ENCODE data around the gene TPH1. TPM values are rescaled to one million over a fixed set of nuclear protein-coding genes. Genes with fewer than 3 reads are reported as not detected.

Gene TPH1
- total RNA-seq (1 to 10 TPM; 1.0 to 1.3 TPM), polyA plus RNA-seq (not detected)

GRCh38 chr11:18046116-18046777, at the start of gene TPH1:
Gene TPH1, minus strand, starts transcription at chr11:18046269. Its CDS starts 5,507 bp downstream, at chr11:18040762.
- Mint-ChIP-seq H3K4me3 (no peak within 1 kb of the TSS), H3K27ac (peak within 1 kb of the TSS in 1 of 7 donors; percentile 60), H3K27me3 (peaks cover 16 to 30% of the 10 kb centered on the region in 2 donors), H3K4me1 (peaks cover 0 to 2% (median 0%) of the 10 kb centered on the region in 4 donors), H3K9me3 (peaks cover 0 to 12% (median 6%) of the 10 kb centered on the region in 8 donors), H3K36me3 (peaks cover 0 to 4% of the 10 kb centered on the region in 2 donors)
- intact Hi-C loops (cut with micrococcal nuclease), result no loop called here
- ChIA-PET POLR2A (ENCODE audit: partially characterized antibody) (no interaction called here), CTCF (ENCODE audit: partially characterized antibody) (no interaction called here)
- Histone ChIP-seq H3K27ac (ENCODE audit: low read depth, low read length) (no peak within 1 kb of the TSS), H3K27me3 (ENCODE audit: insufficient read depth, low read length) (no peaks in the 10 kb centered on the region), H3K4me1 (ENCODE audit: insufficient read depth, low read length) (no peaks in the 10 kb centered on the region), H3K36me3 (ENCODE audit: insufficient read depth, low read length) (no peaks in the 10 kb centered on the region), H3K9me3 (ENCODE audit: control insufficient read depth in 1 of 2, low read length in 2 of 2) (no peaks in the 10 kb centered on the region), H3K4me3 (ENCODE audit: low read length in 2 of 2) (no peak within 1 kb of the TSS)
- DNase-seq, result no peak

- H3K27me3 Mint-ChIP-seq, result no peaks in the 10 kb centered on the region
- H3K4me1 Mint-ChIP-seq, result peaks cover 0 to 5% (median 2%) of the 10 kb centered on the region in 4 donors
- intact Hi-C loops (cut with micrococcal nuclease), result no loop called here
- H3K9me3 Mint-ChIP-seq, result no peaks in the 10 kb centered on the region
- Histone ChIP-seq H3K9me3 (ENCODE audit: control insufficient read depth in 1 of 2, low read length in 2 of 2) (no peaks in the 10 kb centered on the region), H3K36me3 (ENCODE audit: insufficient read depth, low read length) (peaks cover 30% of the 10 kb centered on the region), H3K27me3 (ENCODE audit: insufficient read depth, low read length) (no peaks in the 10 kb centered on the region), H3K4me1 (ENCODE audit: insufficient read depth, low read length) (no peaks in the 10 kb centered on the region), H3K27ac (ENCODE audit: low read depth, low read length) (no peak overlapping the region), H3K4me3 (ENCODE audit: low read length in 2 of 2) (no peak overlapping the region)
- peaks cover 54 to 71% of the 10 kb centered on the region in 2 donors for H3K36me3 Mint-ChIP-seq
- POLR2A ChIA-PET (ENCODE audit: partially characterized antibody), result interaction anchor here (0.6 kb wide), 1 partner anchor 12 kb away, joined by 3 read pairs; the partner anchor contains the start of gene SAAL1
- no peak for DNase-seq
- H3K4me3 Mint-ChIP-seq, result no peak overlapping the region
- CTCF ChIA-PET (ENCODE audit: partially characterized antibody), result interaction anchor here (0.8 to 3.8 kb wide), 5 partner anchors 12 to 103 kb away, joined by 3 to 23 read pairs (median 4); partner anchors contain the start of gene SAAL1
- no peak overlapping the region for H3K27ac Mint-ChIP-seq
These were observed 47.9 kb upstream of the TPH1 start for GRCh38 chr11:18093959-18094358.

- Mint-ChIP-seq H3K4me3 (no peak overlapping the region), H3K27me3 (no peaks in the 10 kb centered on the region), H3K36me3 (peaks cover 67 to 82% of the 10 kb centered on the region in 2 donors), H3K27ac (no peak overlapping the region), H3K9me3 (no peaks in the 10 kb centered on the region), H3K4me1 (peaks cover 0 to 5% (median under 1%) of the 10 kb centered on the region in 4 donors)
- H3K4me3 ChIP-seq (ENCODE audit: low read length in 2 of 2), result no peak overlapping the region
- H3K27me3 ChIP-seq (ENCODE audit: insufficient read depth, low read length), result no peaks in the 10 kb centered on the region
- no peaks in the 10 kb centered on the region for H3K9me3 ChIP-seq (ENCODE audit: control insufficient read depth in 1 of 2, low read length in 2 of 2)
- POLR2A ChIA-PET (ENCODE audit: partially characterized antibody), result no interaction called here
- peaks cover 48% of the 10 kb centered on the region for H3K36me3 ChIP-seq (ENCODE audit: insufficient read depth, low read length)
- H3K4me1 ChIP-seq (ENCODE audit: insufficient read depth, low read length), result no peaks in the 10 kb centered on the region
- H3K27ac ChIP-seq (ENCODE audit: low read depth, low read length), result no peak overlapping the region
- CTCF ChIA-PET (ENCODE audit: partially characterized antibody), result interaction anchor here (2.1 kb wide), 1 partner anchor 14 kb away, joined by 9 read pairs; the partner anchor contains the start of gene SAAL1
- intact Hi-C loops (cut with micrococcal nuclease), result no loop called here
- DNase-seq, result no peak
These were observed 45.7 kb upstream of the TPH1 start for GRCh38 chr11:18091731-18092130.

DNA sequence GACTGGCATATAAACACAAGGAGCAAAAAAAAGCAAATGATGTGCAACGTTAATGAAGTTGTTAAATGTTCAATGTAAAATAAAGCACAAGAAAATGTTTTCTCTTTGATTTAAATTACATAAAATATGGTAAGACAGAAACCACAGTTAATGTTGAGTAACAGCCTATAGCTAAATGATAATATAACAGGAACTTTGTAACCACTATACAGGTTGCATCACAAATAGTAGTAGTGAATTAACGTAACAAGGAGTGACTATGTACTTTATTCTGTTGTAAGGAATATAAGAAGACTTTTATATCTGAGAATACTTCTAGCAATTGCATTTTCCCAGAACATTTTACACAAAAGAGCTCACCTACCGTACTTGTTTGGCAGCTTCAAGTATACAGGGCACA, 42.9 kb upstream of the TPH1 start:
- H3K27ac Mint-ChIP-seq, result no peak overlapping the region
- H3K36me3 ChIP-seq (ENCODE audit: insufficient read depth, low read length), result peaks cover 45% of the 10 kb centered on the region

GRCh38 chr11:18088366-18088765, 42.3 kb upstream of the TPH1 start:
- intact Hi-C loops (cut with micrococcal nuclease), result no loop called here
- Mint-ChIP-seq H3K27ac (peak overlapping the region in 1 of 7 donors; percentile 25), H3K27me3 (no peaks in the 10 kb centered on the region), H3K4me3 (no peak overlapping the region), H3K9me3 (no peaks in the 10 kb centered on the region), H3K4me1 (peaks cover 0 to 2% (median under 1%) of the 10 kb centered on the region in 4 donors), H3K36me3 (peaks cover 63 to 69% of the 10 kb centered on the region in 2 donors)
- Histone ChIP-seq H3K36me3 (ENCODE audit: insufficient read depth, low read length) (peaks cover 44% of the 10 kb centered on the region), H3K9me3 (ENCODE audit: control insufficient read depth in 1 of 2, low read length in 2 of 2) (no peaks in the 10 kb centered on the region), H3K4me3 (ENCODE audit: low read length in 2 of 2) (no peak overlapping the region), H3K27me3 (ENCODE audit: insufficient read depth, low read length) (no peaks in the 10 kb centered on the region), H3K4me1 (ENCODE audit: insufficient read depth, low read length) (no peaks in the 10 kb centered on the region), H3K27ac (ENCODE audit: low read depth, low read length) (no peak overlapping the region)
- CTCF ChIA-PET (ENCODE audit: partially characterized antibody), result interaction anchor here (0.8 to 1.4 kb wide), 3 partner anchors 15 to 97 kb away, joined by 3 to 7 read pairs (median 4); partner anchors contain the start of gene SAAL1
- POLR2A ChIA-PET (ENCODE audit: partially characterized antibody), result no interaction called here
- no peak for DNase-seq

More for the DNA sequence above, 42.9 kb upstream of the TPH1 start:
- no peak overlapping the region for H3K4me3 ChIP-seq (ENCODE audit: low read length in 2 of 2)
- no peak for DNase-seq
- CTCF ChIA-PET (ENCODE audit: partially characterized antibody), result interaction anchor here (0.8 to 1.6 kb wide), 6 partner anchors 9 to 98 kb away, joined by 3 to 7 read pairs (median 4); partner anchors contain the start of gene SAAL1
- POLR2A ChIA-PET (ENCODE audit: partially characterized antibody), result no interaction called here
- H3K27me3 ChIP-seq (ENCODE audit: insufficient read depth, low read length), result no peaks in the 10 kb centered on the region
- no peaks in the 10 kb centered on the region for H3K9me3 Mint-ChIP-seq
- intact Hi-C loops (cut with micrococcal nuclease), result no loop called here
- no peak overlapping the region for H3K27ac ChIP-seq (ENCODE audit: low read depth, low read length)
- no peaks in the 10 kb centered on the region for H3K9me3 ChIP-seq (ENCODE audit: control insufficient read depth in 1 of 2, low read length in 2 of 2)
- no peaks in the 10 kb centered on the region for H3K27me3 Mint-ChIP-seq
- no peak overlapping the region for H3K4me3 Mint-ChIP-seq
- peaks cover 64 to 75% of the 10 kb centered on the region in 2 donors for H3K36me3 Mint-ChIP-seq
- H3K4me1 Mint-ChIP-seq, result peaks cover 0 to 2% (median under 1%) of the 10 kb centered on the region in 4 donors
- H3K4me1 ChIP-seq (ENCODE audit: insufficient read depth, low read length), result no peaks in the 10 kb centered on the region

GRCh38 chr11:18081551-18081950, 35.5 kb upstream of the TPH1 start:
- H3K36me3 Mint-ChIP-seq, result peaks cover 36 to 42% of the 10 kb centered on the region in 2 donors
- ChIA-PET POLR2A (ENCODE audit: partially characterized antibody) (no interaction called here), CTCF (ENCODE audit: partially characterized antibody) (interaction anchor here (0.8 kb wide), 1 partner anchor 98 kb away, joined by 3 read pairs; no protein-coding TSS in a partner anchor)
- no peak overlapping the region for H3K4me3 ChIP-seq (ENCODE audit: low read length in 2 of 2)
- H3K36me3 ChIP-seq (ENCODE audit: insufficient read depth, low read length), result peaks cover 4% of the 10 kb centered on the region
- peak overlapping the region in 2 of 7 donors; percentile 8 to 85 for H3K27ac Mint-ChIP-seq
- no peak overlapping the region for H3K4me3 Mint-ChIP-seq
- intact Hi-C loops (cut with micrococcal nuclease), result no loop called here
- peaks cover 0 to 2% (median 0%) of the 10 kb centered on the region in 4 donors for H3K4me1 Mint-ChIP-seq
- H3K27me3 Mint-ChIP-seq, result no peaks in the 10 kb centered on the region
- no peaks in the 10 kb centered on the region for H3K9me3 Mint-ChIP-seq
- no peaks in the 10 kb centered on the region for H3K9me3 ChIP-seq (ENCODE audit: control insufficient read depth in 1 of 2, low read length in 2 of 2)
- no peak overlapping the region for H3K27ac ChIP-seq (ENCODE audit: low read depth, low read length)
- no peaks in the 10 kb centered on the region for H3K4me1 ChIP-seq (ENCODE audit: insufficient read depth, low read length)
- H3K27me3 ChIP-seq (ENCODE audit: insufficient read depth, low read length), result no peaks in the 10 kb centered on the region
- DNase-seq, result no peak

- Mint-ChIP-seq H3K9me3 (no peaks in the 10 kb centered on the region), H3K27me3 (no peaks in the 10 kb centered on the region), H3K36me3 (peaks cover 31 to 39% of the 10 kb centered on the region in 2 donors), H3K4me1 (peaks cover 0 to 2% (median 0%) of the 10 kb centered on the region in 4 donors), H3K4me3 (no peak overlapping the region), H3K27ac (no peak overlapping the region)
- Histone ChIP-seq H3K27me3 (ENCODE audit: insufficient read depth, low read length) (no peaks in the 10 kb centered on the region), H3K4me3 (ENCODE audit: low read length in 2 of 2) (no peak overlapping the region), H3K27ac (ENCODE audit: low read depth, low read length) (no peak overlapping the region), H3K4me1 (ENCODE audit: insufficient read depth, low read length) (no peaks in the 10 kb centered on the region), H3K36me3 (ENCODE audit: insufficient read depth, low read length) (peaks cover 4% of the 10 kb centered on the region), H3K9me3 (ENCODE audit: control insufficient read depth in 1 of 2, low read length in 2 of 2) (no peaks in the 10 kb centered on the region)
- ChIA-PET POLR2A (ENCODE audit: partially characterized antibody) (no interaction called here), CTCF (ENCODE audit: partially characterized antibody) (interaction anchor here (0.8 to 1.5 kb wide), 4 partner anchors 9 to 97 kb away, joined by 3 to 4 read pairs (median 4); partner anchors contain the start of gene SAAL1)
- DNase-seq, result no peak
- intact Hi-C loops (cut with micrococcal nuclease), result no loop called here
These were observed 34.4 kb upstream of the TPH1 start for GRCh38 chr11:18080451-18080850.

All from CD4-positive, alpha-beta memory T cell (primary cell).